ENCODE data around the gene EID1. TPM values are rescaled to one million over a fixed set of nuclear protein-coding genes. Genes with fewer than 3 reads are reported as not detected.

Gene EID1
- polyA plus RNA-seq, 1 of the 3 experiments (the other 2 are of a cell fraction), result 228 TPM

- H3K27me3 ChIP-seq (ENCODE audit: insufficient read depth), result no peaks in the 10 kb centered on the region
- H3K4me2 ChIP-seq, result no peak overlapping the region
- H3K4me3 ChIP-seq (ENCODE audit: low read depth in 2 of 2, low read length in 1 of 2), result no peak overlapping the region
- POLR2A ChIA-PET, result no interaction called here
- no peaks in the 10 kb centered on the region for H3K9me2 ChIP-seq
- H3K9me3 ChIP-seq, result no peaks in the 10 kb centered on the region
- no peak overlapping the region for H2AFZ ChIP-seq (ENCODE audit: low read depth)
- WGBS (ENCODE audit: low lambda C conversion rate), result 95% methylated on average over 3 of the region's 3 CpGs
- no peak overlapping the region for H3K9ac ChIP-seq
- H3K36me3 ChIP-seq (replicated peaks in 1 of 2; ENCODE audit: control insufficient read depth in 1 of 2, insufficient read depth in 2 of 2, low read length in 1 of 2), result no peaks in the 10 kb centered on the region
- CTCF ChIA-PET, result no interaction called here
- peaks cover 4 to 17% of the 10 kb centered on the region in 2 experiments; a peak in 3 of 4 replicates for H3K4me1 ChIP-seq (ENCODE audit: control insufficient read depth in 1 of 2, insufficient read depth in 2 of 2, low read depth in 1 of 2, low read length in 1 of 2)
- H3F3A ChIP-seq (replicated peaks; ENCODE audit: insufficient read depth), result peaks cover 15% of the 10 kb centered on the region
- H3K27ac ChIP-seq (ENCODE audit: low read depth in 2 of 2, low read length in 1 of 2), result no peak overlapping the region
- no peaks in the 10 kb centered on the region for H4K20me1 ChIP-seq (ENCODE audit: insufficient read depth)
- no peak for DNase-seq
- no peaks in the 10 kb centered on the region for H3K79me2 ChIP-seq (ENCODE audit: insufficient read depth)
- TF ChIP-seq GABPA (IDR thresholded peaks at IDR 0.05; ENCODE audit: low read depth) (no peak), RXRA (IDR thresholded peaks at IDR 0.05; ENCODE audit: borderline replicate concordance, low read depth) (no peak), PBX3 (IDR thresholded peaks at IDR 0.05) (no peak), SMC3 (IDR thresholded peaks at IDR 0.05; ENCODE audit: low read depth, low read length) (no peak), ZBTB33 (IDR thresholded peaks at IDR 0.05; ENCODE audit: borderline replicate concordance, low read depth) (no peak), ELF1 (IDR thresholded peaks at IDR 0.05) (no peak)
These were observed 15.4 kb downstream of the EID1 start for GRCh38 chr15:48893311-48893710.

- TF ChIP-seq MAX (IDR thresholded peaks at IDR 0.05; ENCODE audit: low read depth) (no peak), TCF12 (IDR thresholded peaks at IDR 0.05) (no peak), REST (IDR thresholded peaks at IDR 0.05; ENCODE audit: low read depth, low read length) (no peak), RXRA (IDR thresholded peaks at IDR 0.05; ENCODE audit: borderline replicate concordance, low read depth) (no peak), MXI1 (IDR thresholded peaks at IDR 0.05; ENCODE audit: low read depth, low read length) (no peak), GATA2 (CRISPR knock-in tag; IDR thresholded peaks at IDR 0.05) (no peak), JUND (IDR thresholded peaks at IDR 0.05) (no peak), GABPA (IDR thresholded peaks at IDR 0.05; ENCODE audit: low read depth) (no peak), FOSL2 (IDR thresholded peaks at IDR 0.05; ENCODE audit: borderline replicate concordance, low read depth) (no peak), FOXJ3 (CRISPR knock-in tag; IDR thresholded peaks at IDR 0.05) (no peak), SIN3A (IDR thresholded peaks at IDR 0.05; ENCODE audit: borderline replicate concordance, low read depth, low read length) (no peak), TEAD4 (IDR thresholded peaks at IDR 0.05; ENCODE audit: borderline replicate concordance, insufficient read depth) (no peak), RFX5 (IDR thresholded peaks at IDR 0.05; ENCODE audit: low read length) (no peak)
- Histone ChIP-seq H3K36me3 (replicated peaks in 1 of 2; ENCODE audit: control insufficient read depth in 1 of 2, insufficient read depth in 2 of 2, low read length in 1 of 2) (no peaks in the 10 kb centered on the region), H3K4me3 (ENCODE audit: low read depth in 2 of 2, low read length in 1 of 2) (no peak overlapping the region), H2AFZ (ENCODE audit: low read depth) (no peak overlapping the region; the same call in 1 of the 2 replicates), H3K4me2 (no peak overlapping the region), H3K9ac (no peak overlapping the region), H3K27ac (ENCODE audit: low read depth in 2 of 2, low read length in 1 of 2) (no peak overlapping the region), H3F3A (replicated peaks; ENCODE audit: insufficient read depth) (no peaks in the 10 kb centered on the region), H3K9me2 (no peaks in the 10 kb centered on the region), H3K79me2 (ENCODE audit: insufficient read depth) (no peaks in the 10 kb centered on the region), H3K9me3 (no peaks in the 10 kb centered on the region), H3K4me1 (ENCODE audit: control insufficient read depth in 1 of 2, insufficient read depth in 2 of 2, low read depth in 1 of 2, low read length in 1 of 2) (no peaks in the 10 kb centered on the region), H3K27me3 (ENCODE audit: insufficient read depth) (no peaks in the 10 kb centered on the region), H4K20me1 (ENCODE audit: insufficient read depth) (no peaks in the 10 kb centered on the region)
- POLR2A ChIA-PET, result no interaction called here
- CTCF ChIA-PET, result no interaction called here
- 86% methylated on average over 13 of the region's 13 CpGs for WGBS (ENCODE audit: low lambda C conversion rate)
- DNase-seq, result no peak
These were observed 19.2 kb downstream of the EID1 start for GRCh38 chr15:48896869-48897814.
